Transverse colon (tissue), 4 donors: ENCODE measurements around the gene RAB34. TPM values are rescaled to one million over a fixed set of nuclear protein-coding genes. Genes with fewer than 3 reads are reported as not detected.
A peak's percentile ranks its signal among the peaks of the same experiment; 100 is the strongest.

Experiments
- DNase-seq: peaks from one replicate; pipeline ENCODE4 v3.0.0-alpha.2; 2019
- H3K27ac ChIP-seq, 4 donors: fragments of 200-600 bp; sonication (generic); 2 replicates each; pipeline ENCODE4 v1.5.1; 2016 to 2018; ENCODE audit warnings: inconsistent platforms in 4 of 4
- H3K27me3 ChIP-seq: fragments of 200-600 bp; sonication (generic); 2 replicates; pipeline ENCODE4 v1.5.1; 2017; ENCODE audit warnings: inconsistent platforms
- H3K36me3 ChIP-seq, 4 donors: fragments of 200-600 bp; sonication (generic); 2 replicates each; pipeline ENCODE4 v1.5.1; 2017 to 2019; ENCODE audit warnings: inconsistent platforms in 4 of 4
- H3K4me1 ChIP-seq, 4 donors: fragments of 200-600 bp; sonication (generic); 2 replicates each; pipeline ENCODE4 v1.5.1; 2017 to 2020; ENCODE audit warnings: inconsistent platforms in 4 of 4
- H3K4me3 ChIP-seq, 4 donors: fragments of 200-600 bp; sonication (generic); 1 replicate in 1 of 4; 2 replicates in 3 of 4; pipeline versions ENCODE4 v1.5.1 to v1.6.1; 2017 to 2019; ENCODE audit warnings: inconsistent platforms in 4 of 4
- H3K9me3 ChIP-seq, 2 donors: fragments of 200-600 bp; sonication (generic); 2 replicates each; pipeline ENCODE4 v1.5.1; 2017 to 2019; ENCODE audit warnings: inconsistent platforms in 2 of 2
- CTCF ChIP-seq, 5 experiments: fragments of 200-600 bp in 3 of 5; fragments of 450-650 bp in 2 of 5; sonication (generic) in 3 of 5; IDR thresholded peaks; 1 replicate in 2 of 5; 2 replicates in 3 of 5; pipeline ENCODE4 v1.5.1; 2016 to 2017; ENCODE audit warnings: antibody characterized with exemption in 5 of 5, inconsistent platforms in 3 of 5, mild to moderate bottlenecking in 2 of 5, moderate library complexity in 1 of 5
- EP300 ChIP-seq: sonication (generic); formaldehyde crosslinking; IDR thresholded peaks from one replicate; pipeline ENCODE4 v1.6.1; 2017; ENCODE audit warnings: antibody characterized with exemption, low read depth
- POLR2A ChIP-seq: fragments of 450-650 bp; IDR thresholded peaks from one replicate; pipeline ENCODE4 v1.6.1; 2016; ENCODE audit warnings: antibody characterized with exemption, mild to moderate bottlenecking, moderate library complexity
- POLR2AphosphoS5 ChIP-seq, 3 donors: sonication (generic); formaldehyde crosslinking; IDR thresholded peaks; one replicate each; pipeline ENCODE4 v1.6.1; 2016; ENCODE audit warnings: antibody characterized with exemption in 3 of 3
- WGBS, 2 donors: methylation state at CpG; one replicate each; pipeline ENCODE4 v1.1.5; 2018; ENCODE audit warnings: low coverage in 1 of 2; 5-methylcytosine and 5-hydroxymethylcytosine counted together
- in situ Hi-C, 4 donors: fragments of 200-750 bp; cut with MboI; loops; one replicate each; pipeline versions ENCODE4 v1.15.0 to v1.15.1; 2017; ENCODE audit warnings: low sequenced_read_pairs in 3 of 4, low pct_ligation_motif_present in 1 of 4, low pct_unique_long_range_greater_than_20kb in 1 of 4
- intact Hi-C: fragments of 100-400 bp; cut with DNase I; formaldehyde crosslinking; loops from one replicate; pipeline ENCODE4 v1.15.1; 2023; ENCODE audit warnings: low total_unique reads
- total RNA-seq, 4 donors: library from RNA; depleted of rRNA; stranded (reverse); fragments of >200 nt; gene quantifications; one replicate each; pipeline ENCODE4 v1.1.0, GENCODE V29; 2016

Gene RAB34
- total RNA-seq, 4 donors from 2014 or later, result 41.1 to 60.5 (median 50.0) TPM

GRCh38 chr17:28741358-28742349 is 24.0 kb upstream of the RAB34 start:
- Histone ChIP-seq H3K4me3 (no peak overlapping the region), H3K9me3 (no peaks in the 10 kb centered on the region), H3K4me1 (peaks cover 7 to 49% (median 35%) of the 10 kb centered on the region in 4 donors), H3K36me3 (no peaks in the 10 kb centered on the region), H3K27ac (peak overlapping the region in 3 of 4 donors; percentile 98 to 99 (median 98)), H3K27me3 (no peaks in the 10 kb centered on the region)
- in situ Hi-C loops (no loop called here), intact Hi-C loops (no loop called here)
- TF ChIP-seq POLR2A (no peak), CTCF (IDR thresholded peaks at IDR 0.05) (no peak), POLR2AphosphoS5 (IDR thresholded peaks at IDR 0.05) (no peak), EP300 (no peak)
- peak; percentile 42 for DNase-seq
- 60% methylated on average over 19 of the region's 19 CpGs; no CpG with 5 or more reads in 1 of the 2 donors for WGBS, 2 donors

GRCh38 chr17:28740406-28741357 is 23.0 kb upstream of the RAB34 start:
- no peaks in the 10 kb centered on the region for H3K9me3 ChIP-seq
- in situ Hi-C loops, result no loop called here
- no peaks in the 10 kb centered on the region for H3K27me3 ChIP-seq
- intact Hi-C loops, result no loop called here
- DNase-seq, result no peak
- 87% methylated on average over 10 of the region's 10 CpGs; no CpG with 5 or more reads in 1 of the 2 donors for WGBS, 2 donors
- no peaks in the 10 kb centered on the region for H3K36me3 ChIP-seq
- no peak overlapping the region for H3K27ac ChIP-seq
- TF ChIP-seq POLR2A (no peak), EP300 (no peak)
- H3K4me3 ChIP-seq, result no peak overlapping the region
- peaks cover 0 to 39% (median 25%) of the 10 kb centered on the region in 4 donors for H3K4me1 ChIP-seq

- Histone ChIP-seq H3K36me3 (no peaks in the 10 kb centered on the region), H3K27me3 (no peaks in the 10 kb centered on the region), H3K9me3 (no peaks in the 10 kb centered on the region), H3K4me1 (peaks cover 0 to 21% (median 19%) of the 10 kb centered on the region in 4 donors), H3K4me3 (no peak overlapping the region), H3K27ac (peak overlapping the region in 2 of 4 donors; percentile 43 to 44)
- in situ Hi-C loops, result no loop called here
- no peak for TF ChIP-seq EP300
- TF ChIP-seq POLR2AphosphoS5 (IDR thresholded peaks at IDR 0.05), result no peak
- TF ChIP-seq POLR2A, result no peak
- TF ChIP-seq CTCF (IDR thresholded peaks at IDR 0.05), result no peak
- peak; percentile 61 for DNase-seq
- 85% methylated on average over 6 to 10 of the region's 10 CpGs for WGBS, 2 donors
- intact Hi-C loops, result no loop called here
Observed at GRCh38 chr17:28738680-28739384, 21.2 kb upstream of the RAB34 start.
